DND-41 (cell line): Measurements from ENCODE around the gene STAT4.

Source experiments
- EZH2 ChIP-seq: IDR thresholded peaks from 3 replicates; pipeline ENCODE4 v1.6.1; 2012; ENCODE audit warnings: borderline replicate concordance, low read depth, mild to moderate bottlenecking, moderate library complexity, low read length, inconsistent platforms; ENCODE audit not compliant: severe bottlenecking
- TF ChIP-seq, protein P1 (sequence below): IDR thresholded peaks from 2 replicates; pipeline ENCODE4 v1.5.1; 2012; ENCODE audit warnings: borderline replicate concordance, low read length, moderate library complexity, mild to moderate bottlenecking; ENCODE audit not compliant: poor library complexity, severe bottlenecking; ENCODE audit errors: extremely low read depth

DNA sequence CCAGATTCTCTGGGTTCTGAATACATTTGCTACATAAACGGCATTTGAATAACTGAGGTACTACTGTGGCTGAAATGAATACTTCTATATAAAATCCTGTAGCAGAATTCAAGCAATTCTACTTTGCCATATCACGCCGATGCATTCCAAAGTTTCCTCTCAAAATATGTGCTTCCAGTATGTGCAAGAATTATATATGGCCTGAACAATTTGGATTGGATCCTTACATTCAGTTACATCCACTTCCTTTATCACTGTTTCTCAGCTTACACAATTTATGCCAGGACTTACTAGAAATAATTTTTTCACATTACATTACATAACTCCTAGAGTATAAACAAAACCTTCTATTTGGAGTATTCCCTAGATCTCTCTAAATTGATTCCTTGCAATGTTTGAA, 46.3 kb upstream of the STAT4 start:
- TF ChIP-seq, protein P1, sequence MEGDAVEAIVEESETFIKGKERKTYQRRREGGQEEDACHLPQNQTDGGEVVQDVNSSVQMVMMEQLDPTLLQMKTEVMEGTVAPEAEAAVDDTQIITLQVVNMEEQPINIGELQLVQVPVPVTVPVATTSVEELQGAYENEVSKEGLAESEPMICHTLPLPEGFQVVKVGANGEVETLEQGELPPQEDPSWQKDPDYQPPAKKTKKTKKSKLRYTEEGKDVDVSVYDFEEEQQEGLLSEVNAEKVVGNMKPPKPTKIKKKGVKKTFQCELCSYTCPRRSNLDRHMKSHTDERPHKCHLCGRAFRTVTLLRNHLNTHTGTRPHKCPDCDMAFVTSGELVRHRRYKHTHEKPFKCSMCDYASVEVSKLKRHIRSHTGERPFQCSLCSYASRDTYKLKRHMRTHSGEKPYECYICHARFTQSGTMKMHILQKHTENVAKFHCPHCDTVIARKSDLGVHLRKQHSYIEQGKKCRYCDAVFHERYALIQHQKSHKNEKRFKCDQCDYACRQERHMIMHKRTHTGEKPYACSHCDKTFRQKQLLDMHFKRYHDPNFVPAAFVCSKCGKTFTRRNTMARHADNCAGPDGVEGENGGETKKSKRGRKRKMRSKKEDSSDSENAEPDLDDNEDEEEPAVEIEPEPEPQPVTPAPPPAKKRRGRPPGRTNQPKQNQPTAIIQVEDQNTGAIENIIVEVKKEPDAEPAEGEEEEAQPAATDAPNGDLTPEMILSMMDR, result no peak
- TF ChIP-seq EZH2, result no peak
